ENCODE measurements around the gene CELF6.

- TF ChIP-seq CTCF (IDR thresholded peaks at IDR 0.05; ENCODE audit: insufficient read depth, low read length) (no peak), REST (IDR thresholded peaks at IDR 0.05; ENCODE audit: insufficient replicate concordance, low read depth) (no peak), POLR2AphosphoS5 (IDR thresholded peaks at IDR 0.05; ENCODE audit: low read depth) (no peak), GABPA (IDR thresholded peaks at IDR 0.05; ENCODE audit: low read depth) (no peak)
Observed at GRCh38 chr15:72238586-72238985, 81.4 kb downstream of the CELF6 start.
